ENCODE results near the gene LRRC8B.

Gene LRRC8B

DNA sequence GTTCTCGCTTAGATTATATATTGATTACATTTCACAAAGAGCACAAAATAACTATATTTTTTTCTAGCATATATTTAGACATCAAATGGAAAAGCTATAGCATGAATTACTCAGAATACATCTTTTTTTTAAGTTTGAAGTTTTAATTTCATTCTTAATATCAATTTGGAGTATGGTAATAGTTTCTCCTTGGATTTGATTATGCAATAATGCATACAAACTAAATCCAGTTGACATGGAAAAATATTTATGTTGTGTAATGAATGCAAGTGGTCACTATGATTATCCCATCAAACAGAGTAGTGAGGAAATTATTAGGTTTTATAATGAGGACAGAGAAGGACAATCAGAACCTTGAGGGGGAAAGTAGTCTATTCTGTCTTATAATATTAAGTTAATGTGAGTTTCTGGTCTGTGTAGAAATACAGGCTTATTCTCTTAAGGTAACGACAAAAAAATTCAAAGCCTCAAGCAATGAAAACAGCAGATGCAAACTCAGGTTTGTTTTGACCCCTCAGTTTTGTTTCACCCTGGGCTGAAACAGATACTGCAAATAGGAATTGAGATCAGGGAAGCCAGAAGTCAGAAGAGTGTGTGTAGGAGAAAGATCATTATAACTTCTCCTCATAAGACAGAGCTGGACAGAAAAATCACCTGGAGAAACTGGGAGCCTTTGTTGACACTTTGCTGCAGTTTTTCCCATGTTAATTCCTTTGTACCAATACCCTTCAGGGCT is 23.7 kb downstream of the LRRC8B start:
- DNase-seq = no peak

DNA sequence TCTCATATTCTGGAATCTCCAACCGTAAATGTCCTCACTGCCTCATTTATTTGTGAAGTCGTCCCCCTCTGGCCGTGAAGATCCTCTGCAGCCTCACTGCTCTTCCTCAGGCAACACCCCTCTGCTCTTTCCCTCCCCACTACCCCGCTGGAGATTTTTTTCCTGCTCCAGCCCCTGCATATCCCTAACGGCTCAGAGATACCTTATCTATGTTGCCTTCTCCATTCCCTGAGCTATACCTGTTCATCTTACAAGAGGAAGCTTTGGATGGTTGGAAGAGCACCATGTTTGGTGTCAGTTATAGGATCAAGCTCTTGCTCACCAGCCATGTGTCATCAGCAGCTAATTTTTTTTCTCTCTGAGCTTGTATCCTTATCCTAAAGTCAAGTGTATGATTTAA is 26.4 kb downstream of the LRRC8B start:
- no peak for DNase-seq

DNA sequence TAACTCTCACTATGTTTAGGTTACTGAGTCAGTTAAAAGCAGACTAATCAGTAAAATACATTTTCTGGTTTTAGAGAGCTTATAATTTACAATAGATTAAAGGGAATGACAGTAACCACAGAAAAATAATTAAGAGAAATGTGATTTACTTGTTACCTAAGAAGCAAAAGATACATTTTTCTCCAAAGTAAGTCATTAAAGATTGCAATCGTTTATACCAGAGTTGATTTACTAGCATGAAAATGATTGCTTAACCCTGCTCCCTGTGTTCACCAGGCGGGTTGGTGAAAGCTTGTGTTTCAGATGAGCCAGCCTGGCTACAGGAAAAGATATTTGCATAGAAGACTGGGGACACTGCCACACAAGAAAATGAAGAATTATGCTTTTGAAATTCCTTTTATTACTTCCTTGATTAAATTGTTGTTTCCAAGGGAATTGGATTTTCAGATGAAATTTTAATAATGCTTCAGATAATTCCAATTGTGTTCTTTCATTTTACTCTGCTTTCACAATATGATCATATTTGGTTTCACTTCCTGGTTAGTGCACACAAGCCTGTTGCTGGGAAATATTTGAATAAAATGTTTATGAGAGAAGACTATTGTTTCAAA is 27.9 kb downstream of the LRRC8B start:
- DNase-seq = no peak

DNA sequence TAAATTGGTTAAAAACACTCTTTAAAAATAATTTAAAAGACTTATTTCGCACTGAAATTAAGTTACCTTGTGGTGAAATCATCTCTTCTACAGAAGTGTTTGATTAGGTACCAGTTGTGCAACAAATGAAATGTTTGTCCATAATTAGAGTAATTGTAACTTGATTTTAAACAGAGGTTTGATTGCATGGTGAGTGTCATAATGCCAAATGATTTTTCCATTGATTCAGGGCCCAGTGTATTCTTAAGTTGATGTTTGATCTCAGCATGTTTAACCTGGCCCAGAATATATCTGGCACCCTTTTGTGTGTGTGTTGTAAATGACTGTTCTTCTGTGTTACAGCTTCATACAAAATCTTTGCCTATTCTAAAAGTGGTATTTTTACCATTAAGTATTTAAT is 28.5 kb downstream of the LRRC8B start:
- DNase-seq = no peak

DNA sequence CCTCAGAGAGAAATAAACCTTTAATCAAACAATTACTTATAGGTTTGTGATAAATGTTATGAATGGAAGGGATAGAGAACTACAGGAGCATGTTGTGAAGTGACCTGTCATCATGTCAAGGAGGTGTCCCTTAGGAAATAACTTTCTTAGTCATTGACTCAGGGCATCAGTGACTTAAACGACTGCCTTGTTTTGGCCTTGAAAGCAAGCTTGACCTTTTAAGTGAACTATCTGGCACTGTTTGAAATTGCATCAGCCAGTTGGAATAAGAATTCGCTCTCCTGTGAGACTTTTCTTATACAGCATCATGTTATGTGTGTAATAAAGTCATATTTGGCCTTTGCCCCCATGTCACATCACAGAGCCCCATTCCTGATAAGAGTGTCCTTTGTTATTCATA is 30.9 kb downstream of the LRRC8B start:
- no peak for DNase-seq

DNA sequence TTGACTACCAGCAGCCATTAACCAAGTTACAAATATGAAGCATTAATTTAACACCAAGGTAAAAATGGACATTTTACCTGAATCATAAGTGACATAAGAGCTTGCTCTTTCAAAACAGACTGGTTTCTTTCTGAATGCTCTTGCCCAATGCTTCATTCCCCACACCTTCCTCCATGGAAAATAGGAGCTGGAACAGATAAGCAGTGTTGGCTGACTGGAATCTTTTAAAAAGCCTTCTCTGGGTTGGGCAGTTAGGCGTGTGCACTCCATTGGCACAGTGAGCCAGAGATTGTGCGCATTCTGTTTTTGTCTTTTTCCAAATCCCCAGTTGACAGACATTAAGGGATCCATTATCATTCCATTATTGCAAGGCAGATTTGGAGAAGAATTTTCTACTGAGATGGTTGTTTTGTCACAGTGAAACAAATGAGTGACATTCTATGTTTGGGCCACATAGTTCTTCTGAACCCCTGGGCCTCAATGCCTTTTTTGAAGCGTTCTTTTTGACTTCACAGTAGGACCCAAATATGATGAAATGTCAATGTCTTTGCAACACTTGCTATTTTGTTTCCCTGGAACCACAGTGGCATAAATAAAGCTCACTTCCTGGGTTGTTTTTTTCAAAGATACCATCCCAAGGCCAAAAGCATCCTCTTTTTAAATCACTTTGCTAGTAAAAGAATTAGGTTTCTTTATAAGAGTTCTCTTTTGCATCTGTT is 32.3 kb downstream of the LRRC8B start:
- no peak for DNase-seq

DNA sequence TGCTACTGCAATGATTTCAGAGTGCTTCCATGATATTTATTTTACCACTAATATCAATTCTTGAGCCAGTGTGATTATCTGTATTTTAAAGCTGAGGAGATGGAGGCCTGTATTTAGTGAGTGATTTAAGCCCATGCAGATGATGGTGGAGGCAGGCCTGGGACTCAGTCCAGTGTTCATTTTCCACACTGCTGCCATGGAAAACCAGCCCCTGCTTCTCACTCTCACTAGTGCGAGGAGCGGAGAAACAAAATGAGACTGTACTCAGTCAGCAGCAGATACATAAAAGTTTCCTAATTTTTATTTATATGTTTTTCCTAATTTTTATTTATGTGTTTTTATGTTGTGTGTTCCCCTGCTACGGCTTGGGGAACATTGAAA is 32.8 kb downstream of the LRRC8B start:
- DNase-seq = no peak

DNA sequence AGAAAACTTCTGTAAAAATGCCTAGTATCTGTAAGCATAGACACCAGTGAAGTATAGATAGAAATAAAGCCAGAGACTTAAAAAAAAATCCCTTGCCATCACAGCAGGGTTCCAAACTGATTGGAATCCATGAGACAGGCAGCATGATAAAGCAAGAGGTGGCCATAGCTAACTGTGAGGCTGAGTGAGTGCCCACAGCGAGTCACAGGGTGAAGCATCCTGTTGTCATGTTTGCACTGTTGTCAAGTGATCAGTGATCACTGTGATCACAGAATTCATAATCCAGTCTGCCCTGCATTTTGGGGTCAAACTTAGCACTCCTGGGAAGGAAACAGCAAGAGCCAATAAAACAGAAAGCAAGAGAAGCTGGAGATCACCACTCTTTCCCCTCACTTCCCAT is 33.3 kb downstream of the LRRC8B start:
- DNase-seq = no peak

DNA sequence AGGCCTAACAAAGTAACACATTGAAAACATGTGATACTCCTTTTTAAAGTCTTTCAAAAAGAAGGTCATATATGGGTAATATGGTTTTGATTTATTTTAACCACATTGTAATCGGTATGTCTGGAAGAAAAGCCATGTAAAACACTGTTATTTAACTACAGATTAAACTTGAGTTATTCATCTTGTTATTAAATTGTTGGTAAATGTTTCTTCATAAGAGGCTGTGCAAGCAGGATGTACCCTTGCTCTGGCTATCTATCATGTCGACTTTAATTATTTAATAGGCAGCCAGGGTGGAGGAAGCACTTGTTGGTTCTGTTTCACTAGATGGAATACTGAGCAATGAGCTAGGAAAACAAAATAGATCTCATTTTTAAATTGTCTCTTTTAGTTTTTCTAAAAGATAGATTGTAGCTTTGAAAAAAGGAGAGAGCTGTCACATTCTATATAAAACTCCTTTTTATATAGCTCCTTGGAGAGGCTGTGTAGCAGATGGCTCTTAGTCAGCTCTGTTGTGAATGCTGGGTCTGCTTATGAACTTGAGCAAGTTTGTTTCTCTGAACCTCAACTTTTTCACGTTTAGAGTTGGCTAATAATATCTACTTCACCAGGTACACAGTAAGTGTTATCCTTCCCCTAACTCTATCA is 39.5 kb downstream of the LRRC8B start:
- no peak for DNase-seq

DNA sequence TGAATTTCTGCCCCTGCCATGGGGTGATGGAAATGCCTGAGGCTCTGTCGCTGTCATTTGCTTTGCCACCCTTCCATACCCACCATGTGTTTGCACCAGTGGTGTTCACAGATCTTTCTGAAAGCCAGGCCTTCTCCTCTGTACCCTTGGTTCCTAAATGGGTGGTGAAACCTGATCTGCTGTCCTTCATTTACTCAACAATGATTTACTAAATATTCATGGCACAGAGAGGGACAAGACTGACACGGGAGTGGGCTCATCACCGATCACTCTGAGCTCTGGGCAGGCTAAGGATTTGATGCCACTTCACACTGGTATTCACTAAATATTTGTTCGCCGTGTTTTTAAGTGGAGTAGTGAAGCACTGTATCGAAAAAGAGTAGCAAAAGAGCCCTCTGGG is 40.9 kb downstream of the LRRC8B start:
- no peak for DNase-seq

DNA sequence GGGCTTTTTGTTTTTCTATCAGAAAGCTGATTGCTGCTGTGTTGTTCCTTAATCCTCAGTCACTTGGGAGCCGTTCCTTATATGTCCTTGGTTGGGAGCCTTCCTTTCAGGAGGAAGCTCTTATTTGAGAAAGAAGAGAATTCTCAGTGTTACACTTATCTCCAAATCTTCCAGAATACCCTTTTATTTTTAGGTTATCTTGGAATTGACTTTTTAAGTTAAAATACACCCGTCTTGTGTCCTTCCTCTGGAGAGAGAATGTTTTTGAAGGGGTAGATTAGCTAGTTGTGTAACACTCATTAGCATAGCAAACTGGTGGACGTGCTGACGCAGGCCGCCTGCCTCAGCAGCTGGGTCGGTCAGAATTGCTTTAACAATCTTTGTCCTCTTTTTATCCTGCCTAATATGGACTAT is 42.1 kb downstream of the LRRC8B start:
- no peak for DNase-seq

DNA sequence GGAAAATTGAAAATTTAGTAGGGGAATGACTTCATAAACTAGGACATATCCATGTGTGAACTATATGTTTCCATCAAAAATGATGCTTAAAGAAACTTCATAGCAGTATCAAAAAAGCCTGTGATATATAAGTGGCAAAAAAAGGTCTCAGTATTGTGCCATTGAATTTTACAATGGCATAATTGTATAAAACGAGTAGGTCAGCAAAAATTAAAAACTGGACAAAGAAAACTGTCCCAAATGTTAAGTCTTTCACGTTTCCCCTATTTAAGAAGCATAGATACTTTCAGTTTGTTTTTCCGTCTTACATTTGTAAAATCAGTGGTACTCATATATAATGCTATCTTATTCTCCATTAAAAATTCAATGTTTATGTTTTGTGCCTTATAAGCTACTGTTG is 43.2 kb downstream of the LRRC8B start:
- no peak for DNase-seq

DNA sequence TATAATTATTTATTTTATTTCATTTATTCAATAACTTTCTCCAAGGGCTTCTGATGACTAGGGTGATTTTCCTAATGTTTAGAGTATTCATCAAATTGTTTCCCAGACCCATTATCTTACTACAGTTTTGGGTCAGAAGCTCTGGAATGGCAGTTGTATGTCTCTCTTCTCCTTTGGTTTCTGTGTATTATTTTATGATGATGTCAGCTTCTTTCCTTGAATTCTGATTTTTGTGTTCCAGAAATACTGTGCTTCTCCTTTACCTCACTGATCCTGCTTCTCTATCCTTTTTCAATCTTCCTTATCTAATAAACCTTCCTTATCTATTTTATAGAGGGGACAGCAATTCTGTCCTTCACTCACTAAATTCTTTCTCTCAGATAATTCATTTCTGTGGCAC is 48.8 kb downstream of the LRRC8B start:
- DNase-seq = no peak

DNA sequence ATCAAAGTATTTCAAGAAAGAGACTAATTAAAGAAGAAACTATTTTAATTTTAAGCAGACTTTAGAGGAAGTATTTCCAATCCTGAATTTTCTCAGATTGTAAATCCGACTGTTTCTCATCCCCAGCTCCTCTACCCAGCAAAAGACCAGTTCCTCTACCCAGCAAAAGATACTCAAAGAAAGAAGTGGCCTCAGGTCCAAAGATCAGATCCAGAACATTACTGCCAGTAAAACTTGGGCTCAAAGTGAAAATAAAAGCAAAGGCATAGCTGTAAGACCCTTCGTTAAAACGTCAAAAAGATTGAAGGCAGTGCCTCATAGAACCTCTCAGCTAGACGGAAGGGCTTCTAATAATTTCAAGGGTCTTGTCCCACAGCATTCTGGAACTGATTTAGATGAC is 50.0 kb downstream of the LRRC8B start:
- no peak for DNase-seq

DNA sequence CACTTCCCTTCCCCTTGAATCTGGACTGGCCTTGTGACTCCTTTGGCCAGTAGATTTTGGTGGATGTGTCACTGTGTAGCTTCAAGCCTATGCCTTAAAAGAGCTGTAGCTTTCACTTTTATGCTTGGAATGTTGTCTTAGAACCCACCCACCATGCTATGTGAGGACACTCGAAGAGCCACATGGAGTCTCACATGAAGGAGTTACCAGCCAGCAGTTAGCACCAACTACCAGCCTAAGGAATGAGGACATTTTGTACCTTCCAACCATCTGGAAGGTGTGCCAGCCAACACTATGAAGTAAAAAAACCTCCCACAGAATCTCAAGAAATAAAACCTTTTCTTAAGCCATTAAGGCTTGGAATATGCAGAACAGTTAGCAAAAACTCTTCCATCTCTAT is 50.6 kb downstream of the LRRC8B start:
- DNase-seq = no peak

DNA sequence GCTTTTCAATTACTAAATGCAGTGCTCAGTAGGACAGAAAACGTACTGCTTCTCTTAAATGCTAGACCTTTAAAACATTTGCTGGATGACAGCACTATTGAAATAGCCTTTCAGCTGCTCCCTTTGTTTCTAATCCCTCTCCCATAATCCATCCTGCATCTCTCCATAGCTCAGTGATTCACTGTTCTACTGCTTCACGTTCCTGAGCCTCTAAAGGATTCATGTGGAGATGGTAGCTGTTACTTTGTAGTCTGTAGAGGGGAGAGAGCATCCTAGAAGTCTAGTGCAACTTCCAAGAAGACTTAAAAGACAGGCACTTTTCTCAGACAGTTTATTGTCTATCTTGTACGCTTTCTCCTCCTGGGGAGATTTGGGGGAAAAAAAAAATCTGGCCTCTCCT is 51.4 kb downstream of the LRRC8B start:
- no peak for DNase-seq

DNA sequence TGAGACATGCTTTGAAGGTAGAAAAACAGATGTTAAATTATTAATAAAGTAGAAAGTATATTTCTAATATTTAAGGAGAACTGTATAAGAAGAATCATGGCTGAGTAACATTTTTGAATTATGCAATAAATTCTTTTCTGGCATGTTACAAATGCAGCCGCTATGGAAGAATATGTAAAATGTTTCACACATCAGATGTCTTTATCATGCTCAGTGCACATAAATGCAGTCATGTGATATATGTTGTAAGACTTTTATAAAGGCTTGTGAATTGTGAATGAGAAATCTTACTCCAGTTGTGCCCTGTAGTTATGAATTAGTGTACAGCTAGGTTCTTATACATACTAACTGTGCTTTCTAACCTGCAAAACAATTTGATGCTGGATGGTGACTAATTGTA is 53.5 kb downstream of the LRRC8B start:
- DNase-seq = no peak

DNA sequence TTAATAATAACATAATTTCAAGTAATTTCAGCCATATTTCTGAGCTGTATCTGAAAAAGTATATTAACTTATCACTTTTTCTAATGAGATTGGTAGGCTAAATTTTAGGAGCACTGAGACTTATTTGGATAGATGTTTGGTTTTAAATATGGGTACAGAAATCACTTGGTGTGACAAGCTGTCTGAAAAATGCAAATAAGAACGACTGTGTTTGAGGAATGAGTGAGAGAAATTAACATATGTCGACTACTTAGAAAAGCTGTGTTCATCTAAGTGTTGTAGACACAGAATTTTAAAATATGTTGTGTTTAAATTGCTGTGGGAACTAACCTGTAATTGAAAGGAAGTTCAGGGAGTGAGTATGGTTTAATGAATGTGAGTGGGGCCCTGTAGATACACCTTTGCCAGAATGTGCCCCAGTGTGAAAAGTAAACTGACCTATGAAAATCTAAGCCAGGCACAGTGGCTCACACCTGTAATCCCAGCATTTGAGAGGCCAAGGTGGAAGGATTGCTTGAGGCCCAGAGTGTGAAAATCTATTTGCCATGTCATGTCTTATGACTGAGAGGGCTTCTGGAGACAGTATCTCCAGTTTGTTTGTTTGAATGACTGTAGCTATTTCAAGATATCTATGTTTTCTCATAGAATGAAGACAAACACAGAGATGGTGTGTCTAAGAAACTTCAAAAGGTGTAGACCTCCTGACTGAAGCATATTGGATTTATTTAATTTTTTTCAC is 54.5 kb downstream of the LRRC8B start:
- no peak for DNase-seq

DNA sequence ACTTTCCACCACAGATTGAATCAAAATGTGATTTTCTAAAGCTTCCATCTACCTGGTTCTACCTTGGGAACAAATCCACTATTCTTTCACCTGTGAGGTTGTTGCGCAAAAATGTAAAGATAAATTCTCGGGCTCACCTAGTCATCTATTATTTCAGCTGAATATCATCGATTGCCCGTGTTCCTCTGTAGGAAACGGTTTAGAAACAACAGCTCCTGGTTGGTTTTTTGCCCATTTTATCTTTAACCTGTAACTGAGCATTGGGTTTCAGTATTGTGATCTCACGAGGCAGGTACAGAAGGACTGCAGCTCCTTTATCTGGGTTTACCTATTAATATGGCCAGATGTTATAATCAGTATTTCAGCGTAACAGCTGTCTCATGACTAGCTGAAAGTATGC is 55.4 kb downstream of the LRRC8B start:
- DNase-seq = no peak

DNA sequence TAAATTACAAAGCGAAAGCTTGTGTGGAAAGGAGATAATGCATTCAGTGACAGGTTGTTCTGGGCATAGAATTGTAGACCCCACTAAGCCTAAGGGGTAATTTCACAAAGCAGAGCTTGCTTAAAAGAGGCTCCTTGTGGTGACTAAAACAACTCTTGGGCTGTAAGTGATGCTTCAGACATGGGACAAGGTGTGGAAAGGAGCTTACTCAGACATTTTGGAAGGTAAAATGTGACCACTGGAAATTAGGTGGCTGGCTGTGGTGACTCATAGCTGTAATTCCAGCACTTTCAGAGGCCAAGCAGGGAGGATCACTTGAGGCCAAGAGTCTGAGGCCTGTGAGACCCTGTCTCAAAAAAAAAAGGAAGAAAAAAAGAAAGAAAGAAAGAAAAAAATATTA is 57.2 kb downstream of the LRRC8B start:
- DNase-seq = no peak

DNA sequence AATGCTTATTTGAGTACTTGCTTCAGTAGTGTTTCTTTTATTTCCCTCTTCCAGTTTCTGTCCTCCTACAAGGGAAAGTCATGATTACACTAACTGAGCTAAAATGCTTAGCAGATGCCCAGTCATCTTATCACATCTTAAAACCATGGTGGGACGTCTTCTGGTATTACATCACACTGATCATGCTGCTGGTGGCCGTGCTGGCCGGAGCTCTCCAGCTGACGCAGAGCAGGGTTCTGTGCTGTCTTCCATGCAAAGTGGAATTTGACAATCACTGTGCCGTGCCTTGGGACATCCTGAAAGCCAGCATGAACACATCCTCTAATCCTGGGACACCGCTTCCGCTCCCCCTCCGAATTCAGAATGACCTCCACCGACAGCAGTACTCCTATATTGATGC is 57.9 kb downstream of the LRRC8B start:
- no peak for DNase-seq

DNA sequence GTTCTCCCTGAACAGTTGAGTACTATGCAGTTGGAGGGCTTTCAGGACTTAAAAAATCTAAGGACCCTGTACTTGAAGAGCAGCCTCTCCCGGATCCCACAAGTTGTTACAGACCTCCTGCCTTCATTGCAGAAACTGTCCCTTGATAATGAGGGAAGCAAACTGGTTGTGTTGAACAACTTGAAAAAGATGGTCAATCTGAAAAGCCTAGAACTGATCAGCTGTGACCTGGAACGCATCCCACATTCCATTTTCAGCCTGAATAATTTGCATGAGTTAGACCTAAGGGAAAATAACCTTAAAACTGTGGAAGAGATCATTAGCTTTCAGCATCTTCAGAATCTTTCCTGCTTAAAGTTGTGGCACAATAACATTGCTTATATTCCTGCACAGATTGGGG is 59.6 kb downstream of the LRRC8B start:
- DNase-seq = no peak

DNA sequence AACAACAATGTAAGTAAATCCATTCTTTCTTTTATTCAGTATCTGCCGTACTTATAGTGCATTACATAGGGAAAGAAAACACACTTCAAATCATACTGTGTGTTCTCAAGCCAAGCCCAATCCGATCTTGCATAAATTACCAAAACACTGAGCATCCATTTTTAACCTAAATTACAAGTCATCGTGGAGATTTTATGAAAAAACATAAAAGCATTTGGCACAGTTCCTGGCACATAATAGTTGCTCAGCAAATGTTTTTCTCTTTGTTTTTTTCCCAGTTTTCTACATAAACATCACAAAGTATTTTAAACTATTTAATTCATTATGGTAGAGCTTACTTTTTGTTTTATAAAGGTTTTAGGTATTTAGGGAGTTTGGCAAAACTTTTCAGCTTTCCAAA is 60.2 kb downstream of the LRRC8B start:
- no peak for DNase-seq

Data from NCI-H446 treated with DMSO at 0.1 percent for 48 hours (cell line).